ENCODE data around the gene GALNS.
"Not testable (repeated sequence)": the region's sequence is repeated elsewhere in the genome, so short reads cannot be mapped to it uniquely, and the experiment has no call there.

Gene GALNS

DNA sequence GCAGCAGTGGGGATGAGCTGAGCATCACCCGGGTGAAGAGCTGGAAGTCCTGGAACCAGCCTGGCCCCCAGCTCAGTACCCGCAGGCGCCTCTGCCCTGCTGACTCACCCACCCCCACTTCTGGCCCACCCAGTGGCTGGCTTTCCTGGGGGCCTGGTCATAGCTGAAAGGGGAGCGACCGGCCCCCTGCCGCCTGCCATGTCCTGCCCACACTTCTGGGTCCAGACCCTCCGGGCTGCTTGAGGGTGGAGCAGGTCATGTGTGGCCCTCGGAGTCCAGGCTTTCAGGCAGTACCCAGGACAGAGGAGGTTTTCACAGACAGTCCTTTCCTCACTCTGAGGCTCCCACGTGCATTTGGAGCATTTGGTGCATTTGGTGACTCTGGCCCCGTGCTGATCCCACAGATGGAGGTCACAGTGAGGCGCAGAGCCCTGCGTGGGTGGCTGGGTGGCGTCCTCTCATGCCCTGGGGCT is 64.6 kb downstream of the GALNS start:
- DNase-seq (ENCODE audit: low spot score) = no peak
- TF ChIP-seq, protein P1, sequence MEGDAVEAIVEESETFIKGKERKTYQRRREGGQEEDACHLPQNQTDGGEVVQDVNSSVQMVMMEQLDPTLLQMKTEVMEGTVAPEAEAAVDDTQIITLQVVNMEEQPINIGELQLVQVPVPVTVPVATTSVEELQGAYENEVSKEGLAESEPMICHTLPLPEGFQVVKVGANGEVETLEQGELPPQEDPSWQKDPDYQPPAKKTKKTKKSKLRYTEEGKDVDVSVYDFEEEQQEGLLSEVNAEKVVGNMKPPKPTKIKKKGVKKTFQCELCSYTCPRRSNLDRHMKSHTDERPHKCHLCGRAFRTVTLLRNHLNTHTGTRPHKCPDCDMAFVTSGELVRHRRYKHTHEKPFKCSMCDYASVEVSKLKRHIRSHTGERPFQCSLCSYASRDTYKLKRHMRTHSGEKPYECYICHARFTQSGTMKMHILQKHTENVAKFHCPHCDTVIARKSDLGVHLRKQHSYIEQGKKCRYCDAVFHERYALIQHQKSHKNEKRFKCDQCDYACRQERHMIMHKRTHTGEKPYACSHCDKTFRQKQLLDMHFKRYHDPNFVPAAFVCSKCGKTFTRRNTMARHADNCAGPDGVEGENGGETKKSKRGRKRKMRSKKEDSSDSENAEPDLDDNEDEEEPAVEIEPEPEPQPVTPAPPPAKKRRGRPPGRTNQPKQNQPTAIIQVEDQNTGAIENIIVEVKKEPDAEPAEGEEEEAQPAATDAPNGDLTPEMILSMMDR (IDR thresholded peaks at IDR 0.05; ENCODE audit: borderline replicate concordance, control extremely low read depth, extremely low read depth, insufficient read depth, missing control alignments) = no peak
- in situ Hi-C loops (cut with MboI; ENCODE audit: low sequenced_read_pairs, unreplicated experiment) = no loop called here

GRCh38 chr16:88790312-88791211 is 66.2 kb downstream of the GALNS start:
- TF ChIP-seq, protein P1 (IDR thresholded peaks at IDR 0.05; ENCODE audit: borderline replicate concordance, control extremely low read depth, extremely low read depth, insufficient read depth, missing control alignments) = no peak
- in situ Hi-C loops (cut with MboI; ENCODE audit: low sequenced_read_pairs, unreplicated experiment) = no loop called here
- no peak for DNase-seq (ENCODE audit: low spot score)

- TF ChIP-seq, protein P1 (IDR thresholded peaks at IDR 0.05; ENCODE audit: borderline replicate concordance, control extremely low read depth, extremely low read depth, insufficient read depth, missing control alignments) = no peak
- in situ Hi-C loops (cut with MboI; ENCODE audit: low sequenced_read_pairs, unreplicated experiment) = no loop called here
- no peak for DNase-seq (ENCODE audit: low spot score)
Measured at GRCh38 chr16:88789594-88789993, 67.2 kb downstream of the GALNS start.

- in situ Hi-C loops (cut with MboI; ENCODE audit: low sequenced_read_pairs, unreplicated experiment); DNase-seq (ENCODE audit: low spot score): not testable (repeated sequence)
Measured at GRCh38 chr16:88788749-88789148, 68.0 kb downstream of the GALNS start.

GRCh38 chr16:88787579-88788314 is 69.0 kb downstream of the GALNS start:
- DNase-seq (ENCODE audit: low spot score) = no peak
- in situ Hi-C loops (cut with MboI; ENCODE audit: low sequenced_read_pairs, unreplicated experiment) = no loop called here
- TF ChIP-seq, protein P1 (IDR thresholded peaks at IDR 0.05; ENCODE audit: borderline replicate concordance, control extremely low read depth, extremely low read depth, insufficient read depth, missing control alignments) = no peak

- TF ChIP-seq, protein P1 (IDR thresholded peaks at IDR 0.05; ENCODE audit: borderline replicate concordance, control extremely low read depth, extremely low read depth, insufficient read depth, missing control alignments) = peak; percentile 91
- peak; percentile 89 for DNase-seq (ENCODE audit: low spot score)
- in situ Hi-C loops (cut with MboI; ENCODE audit: low sequenced_read_pairs, unreplicated experiment) = no loop called here
Measured at GRCh38 chr16:88785106-88785924, 71.4 kb downstream of the GALNS start, which contains the start of gene PIEZO1. Gene PIEZO1, minus strand, starts transcription at chr16:88785220. Its CDS starts 256 bp downstream, at chr16:88784964.
